Stimulated activated CD8-positive, alpha-beta memory T cell treated with anti-CD3 and anti-CD28 coated beads, Interleukin-15, amount 100 ng/mL, for 48 hours (primary cell): ENCODE measurements around the gene MARVELD1.
"Not testable (repeated sequence)": the region's sequence is repeated elsewhere in the genome, so short reads cannot be mapped to it uniquely, and the experiment has no call there.

Experiments used
- DNase-seq, 2 donors: peaks; one replicate each; pipeline ENCODE4 v3.0.0-alpha.2; 2020; ENCODE audit warnings: low read depth in 2 of 2

The MARVELD1 gene

GRCh38 chr10:97690133-97690532 lies 23.4 kb upstream of the MARVELD1 start:
- no peak for DNase-seq

GRCh38 chr10:97698072-97698655 lies 15.4 kb upstream of the MARVELD1 start:
- not testable (repeated sequence) for DNase-seq

- DNase-seq, result no peak
These were observed 12.0 kb upstream of the MARVELD1 start for GRCh38 chr10:97701438-97702069.

- DNase-seq, result no peak
These were observed 10.0 kb upstream of the MARVELD1 start for GRCh38 chr10:97703398-97704067.

- no peak for DNase-seq
These were observed 9.2 kb upstream of the MARVELD1 start for GRCh38 chr10:97704341-97704740.

GRCh38 chr10:97705006-97705670 lies 8.4 kb upstream of the MARVELD1 start:
- no peak for DNase-seq

- no peak for DNase-seq
These were observed 6.2 kb upstream of the MARVELD1 start for GRCh38 chr10:97707134-97707861.

- no peak for DNase-seq
These were observed 5.4 kb upstream of the MARVELD1 start for GRCh38 chr10:97708167-97708566.

- DNase-seq, result no peak
These were observed 4.3 kb upstream of the MARVELD1 start for GRCh38 chr10:97708976-97709946.

- DNase-seq, result no peak
These were observed 1.6 kb upstream of the MARVELD1 start for GRCh38 chr10:97711640-97712572.

GRCh38 chr10:97713826-97714400 lies 383 bp downstream of the MARVELD1 start:
- DNase-seq, result no peak

- no peak for DNase-seq
These were observed 1.1 kb downstream of the MARVELD1 start for GRCh38 chr10:97714401-97715258.

GRCh38 chr10:97715259-97715874 lies 1.8 kb downstream of the MARVELD1 start:
- DNase-seq, result no peak

GRCh38 chr10:97717627-97718026 lies 4.1 kb downstream of the MARVELD1 start:
- no peak for DNase-seq

- DNase-seq, result no peak
These were observed 4.6 kb downstream of the MARVELD1 start for GRCh38 chr10:97718178-97718577.

GRCh38 chr10:97718659-97719142 lies 5.2 kb downstream of the MARVELD1 start:
- no peak for DNase-seq

- DNase-seq, result no peak
These were observed 6.1 kb downstream of the MARVELD1 start for GRCh38 chr10:97719602-97720001.
